NK-92 (cell line): ENCODE data around the gene THOP1.

Experiments used
- DNase-seq: peaks from one replicate; lab custom pipeline; 2025; ENCODE audit not compliant: unreplicated experiment; lab: John Stamatoyannopoulos, UW

The THOP1 gene

GRCh38 chr19:2785244-2785997, at the start of gene THOP1:
THOP1 (plus strand) TSS chr19:2785503; CDS start chr19:2785663, 160 bp downstream.
- peak; percentile 80 for DNase-seq

- DNase-seq: no peak
These were observed 48.6 kb upstream of the THOP1 start for GRCh38 chr19:2736550-2737190.

- peak; percentile 82 for DNase-seq
These were observed 45.5 kb upstream of the THOP1 start, which contains the start of gene SLC39A3 for GRCh38 chr19:2739602-2740313. SLC39A3 (minus strand) TSS chr19:2740017; CDS start chr19:2737257, 2,760 bp downstream.

DNA sequence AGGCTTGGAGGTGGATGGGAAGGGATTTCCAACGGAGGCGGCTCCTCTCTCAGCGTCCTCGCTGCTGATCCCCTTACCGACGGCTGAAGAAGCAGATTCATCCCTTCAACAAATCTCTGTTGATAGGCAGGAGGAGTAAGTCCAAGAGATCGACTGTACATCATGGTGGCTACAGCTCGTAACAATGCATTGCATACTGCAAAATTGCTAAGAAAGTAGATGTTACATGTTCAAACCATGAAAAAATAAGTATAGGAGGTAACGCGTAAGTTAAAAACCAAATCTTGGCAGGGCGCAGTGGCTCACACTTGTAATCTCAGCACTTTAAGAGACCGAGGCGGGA, 45.0 kb upstream of the THOP1 start:
- no peak for DNase-seq

DNA sequence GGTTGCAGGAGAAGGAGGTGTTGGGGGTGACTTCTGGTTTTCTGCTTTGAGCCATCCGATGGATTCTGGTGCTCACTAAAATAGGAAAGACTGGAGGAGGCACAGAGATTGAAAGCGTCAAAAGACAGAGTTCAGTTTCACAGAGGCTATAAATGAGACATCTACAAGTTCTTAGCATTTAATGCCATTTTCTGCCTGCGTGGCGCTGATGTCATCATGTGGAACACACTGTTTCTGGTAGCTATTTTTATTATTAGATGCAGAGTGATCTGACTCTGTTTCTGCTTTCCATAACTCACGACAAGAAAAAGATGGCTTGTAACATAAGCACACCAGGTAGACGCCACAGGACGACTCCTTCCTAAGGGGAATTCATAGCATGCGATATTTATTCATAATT, 42.2 kb upstream of the THOP1 start:
- no peak for DNase-seq

DNA sequence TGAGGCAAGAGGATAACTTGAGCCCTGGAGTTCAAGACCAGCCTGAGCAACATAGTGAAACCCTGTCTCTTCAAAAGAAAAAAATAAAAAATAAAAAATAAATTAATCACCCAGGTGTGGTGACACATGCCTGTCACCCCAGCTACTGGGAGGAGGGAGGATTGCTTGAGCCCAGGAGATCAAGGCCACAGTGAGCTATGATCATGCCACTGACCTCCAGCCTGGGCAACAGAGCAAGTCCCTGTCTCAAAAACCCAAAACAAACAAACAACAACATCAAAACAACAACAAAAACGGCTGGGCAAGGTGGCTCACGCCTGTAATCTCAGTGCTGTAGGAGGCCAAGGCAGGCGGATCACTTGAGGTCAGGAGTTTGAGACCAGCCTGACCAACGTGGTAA, 41.2 kb upstream of the THOP1 start:
- DNase-seq: no peak

GRCh38 chr19:2747349-2747748, 38.0 kb upstream of the THOP1 start:
- no peak for DNase-seq

DNA sequence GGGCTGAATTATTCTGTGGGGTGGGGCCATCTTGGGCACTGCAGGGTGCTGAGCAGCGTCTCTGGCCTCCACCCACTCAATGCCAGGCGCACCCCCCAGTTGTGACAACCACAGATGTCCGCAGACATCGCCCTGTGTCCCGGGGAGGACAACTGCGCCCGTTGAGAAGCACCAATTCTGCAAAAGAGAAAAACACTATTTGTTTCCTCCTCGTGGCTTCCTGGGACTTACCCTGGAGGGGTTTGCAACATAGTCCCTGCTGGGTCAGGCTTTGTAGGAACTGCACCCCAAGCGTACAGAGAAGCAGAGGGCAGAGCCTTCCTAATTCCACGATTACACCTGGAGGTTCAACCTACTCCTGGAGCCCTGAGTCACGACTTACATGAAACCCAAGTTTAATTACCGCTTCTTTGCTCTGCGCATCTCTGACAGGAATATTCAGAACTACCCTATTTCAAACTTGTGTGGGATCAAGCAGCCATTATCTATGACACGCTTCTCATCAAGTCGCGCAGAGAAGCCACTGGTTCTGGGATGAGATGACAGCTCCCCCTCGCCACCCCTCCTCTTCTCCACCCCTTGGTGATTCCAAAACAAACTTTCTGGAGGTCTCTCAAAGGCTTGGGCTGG, 34.4 kb upstream of the THOP1 start:
- DNase-seq: no peak

DNA sequence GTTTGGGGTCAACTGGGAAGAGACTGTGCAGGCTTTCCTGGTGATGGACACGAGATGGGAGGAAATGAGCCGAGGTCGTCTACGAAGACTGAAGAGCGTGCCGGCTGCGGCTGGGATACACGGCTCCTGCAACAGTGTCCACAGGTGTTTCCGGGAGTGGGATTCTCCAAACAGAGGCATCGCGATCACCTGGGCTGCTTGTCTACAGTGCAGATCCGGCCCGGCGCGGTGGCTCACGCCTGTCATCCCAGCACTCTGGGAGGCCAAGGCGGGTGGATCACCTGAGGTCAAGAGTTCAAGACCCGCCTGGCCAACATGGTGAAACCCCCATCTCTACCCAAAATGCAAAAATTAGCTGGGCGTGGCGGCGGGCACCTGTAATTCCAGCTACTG, 33.9 kb upstream of the THOP1 start:
- no peak for DNase-seq

DNA sequence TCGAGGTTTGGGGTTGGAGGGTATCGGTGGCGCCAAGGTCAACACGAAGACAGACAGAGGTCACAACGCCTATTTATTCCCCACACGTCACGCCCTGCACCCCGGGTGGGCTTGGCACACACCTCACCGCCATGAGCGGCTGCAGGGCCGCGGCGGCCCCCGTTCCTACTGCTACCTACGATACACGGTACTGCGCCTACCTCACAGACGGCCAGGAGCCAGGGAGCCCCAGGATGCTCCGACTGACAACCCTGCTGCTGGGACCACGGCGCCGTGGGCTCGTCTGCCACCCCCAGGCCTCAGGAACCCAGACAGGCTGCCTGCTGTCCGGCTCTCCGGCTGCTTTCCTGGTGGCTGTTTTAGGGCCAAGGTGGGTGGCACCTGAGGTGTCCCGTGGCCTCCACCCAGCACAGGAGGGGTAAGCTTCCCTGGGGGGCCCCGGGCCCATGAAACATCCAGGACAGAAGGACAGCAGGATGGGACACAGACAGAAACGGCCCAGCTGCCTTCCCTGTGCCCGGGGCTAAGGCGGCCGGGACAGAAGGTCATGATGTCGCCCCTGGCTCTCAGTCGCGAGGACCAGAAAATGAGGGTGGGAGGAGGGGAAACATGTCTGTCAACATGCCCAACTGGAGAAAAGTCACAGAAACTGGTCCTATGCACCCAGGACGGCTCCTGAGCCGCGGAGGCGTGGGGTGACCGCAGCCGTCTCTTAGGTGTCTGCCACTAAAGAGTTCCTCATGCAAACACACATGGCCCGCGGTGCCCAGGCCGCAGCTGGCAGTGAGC, 30.4 kb upstream of the THOP1 start:
- no peak for DNase-seq

GRCh38 chr19:2755448-2755705, 29.9 kb upstream of the THOP1 start:
- DNase-seq: no peak

GRCh38 chr19:2755811-2756210, 29.5 kb upstream of the THOP1 start:
- no peak for DNase-seq

DNA sequence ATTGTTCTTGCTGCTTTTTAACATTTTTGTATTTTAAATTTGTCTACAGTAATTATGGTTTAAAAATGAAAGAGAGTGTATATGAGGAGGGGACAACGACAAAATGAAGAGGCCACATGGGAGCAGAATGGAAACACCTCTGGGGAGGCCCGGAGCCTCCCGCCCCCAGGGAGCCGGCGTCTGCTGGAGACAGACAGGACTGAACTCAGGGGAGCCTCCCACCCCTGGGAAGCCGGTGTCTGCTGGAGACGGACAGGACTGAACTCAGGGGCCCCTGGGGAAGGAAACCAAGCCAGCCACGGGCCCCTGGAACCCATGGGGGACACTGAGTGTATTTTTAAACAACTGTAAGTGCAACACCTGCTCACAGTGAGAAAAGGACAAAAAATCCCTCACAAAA, 28.8 kb upstream of the THOP1 start:
- DNase-seq: no peak

- no peak for DNase-seq
These were observed 28.1 kb upstream of the THOP1 start for GRCh38 chr19:2756921-2757881.

GRCh38 chr19:2758601-2759313, 26.5 kb upstream of the THOP1 start:
- no peak for DNase-seq

DNA sequence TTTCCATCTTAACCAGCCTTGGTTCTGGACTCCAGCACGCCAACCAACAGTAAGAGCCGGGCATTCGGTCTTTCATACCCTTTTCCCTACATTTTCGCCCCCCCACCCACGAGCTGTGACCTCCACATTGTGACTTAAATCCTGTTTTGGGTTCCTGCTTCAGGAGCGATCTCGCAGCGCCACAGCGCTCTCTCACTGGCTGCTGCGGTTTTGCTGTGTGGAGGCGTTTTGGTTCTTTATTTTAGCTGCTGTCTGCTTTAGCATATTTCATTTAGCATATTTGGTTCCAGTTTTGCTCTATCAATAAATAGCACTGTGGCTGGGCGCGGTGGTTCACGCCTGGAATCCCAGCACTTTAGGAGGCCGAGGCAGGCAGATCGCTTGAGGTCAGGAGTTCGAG, 25.9 kb upstream of the THOP1 start:
- no peak for DNase-seq

GRCh38 chr19:2759965-2760364, 25.3 kb upstream of the THOP1 start:
- DNase-seq: no peak

DNA sequence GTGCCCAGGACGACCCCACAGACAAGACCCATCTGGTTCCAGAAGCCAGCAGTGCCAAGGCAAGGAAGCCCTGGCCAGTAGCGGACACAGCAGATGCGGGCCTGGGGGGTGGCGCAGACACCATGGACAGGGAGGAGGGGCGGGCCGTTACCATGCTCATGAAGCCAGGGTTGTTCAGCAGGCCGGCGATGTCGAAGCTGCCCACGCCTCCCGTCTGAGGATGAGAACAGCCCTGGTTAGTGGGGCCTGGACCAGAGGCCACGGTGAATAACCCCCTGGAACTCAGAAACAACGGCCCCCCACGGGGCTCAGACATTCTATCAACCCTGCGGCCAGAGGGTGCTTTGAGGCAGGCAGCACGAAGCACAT, 24.0 kb upstream of the THOP1 start:
- DNase-seq: no peak
